ENCODE measurements around the gene TEX19.
"Not testable (repeated sequence)": the region's sequence is repeated elsewhere in the genome, so short reads cannot be mapped to it uniquely, and the experiment has no call there.

The TEX19 gene

DNA sequence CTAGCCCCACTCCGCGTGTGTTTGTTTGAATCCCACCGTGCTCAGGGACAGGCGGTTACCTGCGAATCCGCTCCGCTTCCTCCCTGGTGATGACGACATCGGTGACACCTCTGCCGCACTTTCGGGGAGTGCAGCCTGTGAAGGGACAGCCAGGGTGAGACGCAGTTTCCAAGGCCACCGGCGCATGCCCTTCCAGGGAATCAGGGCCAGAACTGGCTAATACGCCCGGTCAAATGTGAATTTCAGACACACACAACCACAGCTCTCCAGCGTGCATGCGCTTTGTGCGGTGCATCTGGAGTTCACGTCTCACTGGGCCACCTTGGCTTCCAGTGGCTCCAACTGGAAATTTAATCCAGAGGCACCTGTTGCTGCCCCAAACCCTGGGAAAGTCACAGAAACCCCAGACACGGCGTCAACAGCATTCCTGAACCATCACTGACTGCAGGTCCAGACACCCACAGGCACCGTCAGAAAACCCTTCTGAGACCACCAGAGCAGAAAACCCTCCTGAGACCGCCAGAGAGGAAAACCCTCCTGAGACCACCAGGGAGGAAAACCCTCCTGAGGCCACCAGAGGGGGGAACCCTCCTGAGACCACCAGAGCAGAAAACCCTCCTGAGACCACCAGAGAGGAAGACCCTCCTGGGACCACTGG, 52.5 kb downstream of the TEX19 start:
- no peak for DNase-seq (ENCODE audit: low read depth)

DNA sequence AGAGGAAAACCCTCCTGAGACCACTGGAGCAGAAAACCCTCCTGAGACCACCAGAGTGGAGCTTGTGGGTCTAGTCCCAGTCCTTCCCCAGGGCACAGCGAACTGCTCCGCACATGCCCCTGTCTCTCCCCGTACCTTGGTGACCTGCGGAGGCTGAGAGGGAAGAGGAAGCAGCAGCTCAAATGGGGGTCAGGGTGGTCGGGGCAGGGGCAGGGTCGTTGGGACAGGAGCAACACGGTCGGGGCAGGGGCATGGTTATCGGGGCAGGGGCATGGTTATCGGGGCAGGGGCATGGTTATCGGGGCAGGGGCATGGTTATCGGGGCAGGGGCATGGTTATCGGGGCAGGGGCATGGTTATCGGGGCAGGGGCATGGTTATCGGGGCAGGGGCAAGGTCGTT, 53.0 kb downstream of the TEX19 start:
- DNase-seq (ENCODE audit: low read depth): not testable (repeated sequence)

DNA sequence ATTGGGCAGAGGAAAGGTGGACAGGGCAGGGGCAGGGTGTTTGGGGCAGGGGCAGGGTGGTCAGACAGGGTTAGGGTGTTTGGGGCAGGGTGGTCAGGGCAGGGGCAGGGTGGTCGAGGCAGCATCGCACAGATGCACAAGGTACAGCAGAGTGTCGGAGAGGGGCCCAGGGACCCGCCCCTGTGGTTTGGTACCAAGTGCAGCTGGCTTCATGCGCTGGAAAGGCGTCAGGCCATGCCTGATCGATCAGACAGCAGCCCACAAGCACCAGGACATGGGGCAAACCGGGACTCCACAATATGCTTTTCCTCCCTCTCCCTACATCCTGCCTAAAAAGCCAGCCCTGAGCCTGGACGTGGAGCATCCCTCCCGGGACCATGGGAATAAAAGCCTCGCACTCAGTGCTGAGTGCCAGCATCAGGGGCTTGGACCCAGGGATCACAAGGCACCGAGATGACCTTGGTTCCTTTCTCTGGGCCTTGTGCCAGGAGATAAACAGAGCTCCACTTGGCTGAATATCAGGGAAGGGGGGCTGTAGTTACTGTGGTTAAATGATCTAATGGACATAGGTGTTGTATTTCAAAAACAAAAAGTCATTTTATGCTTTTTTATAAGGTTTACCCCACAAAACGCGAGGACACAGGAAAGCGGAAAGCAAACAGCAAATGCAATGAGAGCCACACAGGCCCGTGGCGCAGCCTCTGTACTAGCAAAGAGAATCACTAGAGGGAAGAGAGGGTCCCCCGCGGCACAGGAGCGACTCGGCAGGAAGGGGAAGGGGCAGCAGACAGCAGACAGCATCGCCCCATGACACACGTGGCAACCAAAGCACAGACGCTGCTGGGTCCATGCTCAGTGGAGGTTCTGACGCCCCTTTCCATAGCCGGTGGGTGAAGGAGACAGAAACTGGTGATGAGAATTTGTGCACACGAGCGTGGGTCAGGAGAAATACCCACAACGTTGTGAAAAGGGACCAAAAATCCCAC, 53.8 kb downstream of the TEX19 start:
- no peak for DNase-seq (ENCODE audit: low read depth)
